G401 (cell line): ENCODE results near the gene FXYD5. TPM values are rescaled to one million over a fixed set of nuclear protein-coding genes. Genes with fewer than 3 reads are reported as not detected.

ENCODE experiments used
- total RNA-seq: library from RNA; depleted of rRNA; stranded (reverse); fragments of >200 nt; shearing (Covaris generic); gene quantifications from 2 replicates; pipeline ENCODE4 v1.2.3, GENCODE V29; 2014; rRNA removed

Gene FXYD5
- total RNA-seq, 1 experiment from 2014 or later: not detected

Other genes starting within 250 kb of the FXYD5 start
- 2.8 and 3.2 TPM in 2 replicates for gene ZNF30, start 227.8 kb upstream of the FXYD5 start, total RNA-seq
- gene ZNF792, start 190.5 kb upstream of the FXYD5 start, total RNA-seq: 2.2 and 8.3 TPM in 2 replicates
- gene GRAMD1A, start 154.4 kb upstream of the FXYD5 start, total RNA-seq: 29.9 and 42.9 TPM in 2 replicates
- 0.17 TPM in 1 of 2 replicates, not detected in the other for gene SCN1B, start 124.3 kb upstream of the FXYD5 start, total RNA-seq
- not detected in 2 replicates for gene HPN, start 113.0 kb upstream of the FXYD5 start, total RNA-seq
- not detected in 2 replicates for gene FXYD3, start 38.9 kb upstream of the FXYD5 start, total RNA-seq
- 0.06 and 0.07 TPM in 2 replicates for gene LGI4, start 19.7 kb upstream of the FXYD5 start, total RNA-seq
- not detected in 2 replicates for gene FXYD1, start 15.9 kb upstream of the FXYD5 start, total RNA-seq
- not detected in 2 replicates for gene FXYD7, start 11.5 kb upstream of the FXYD5 start, total RNA-seq
- gene FAM187B, start 74.0 kb downstream of the FXYD5 start, total RNA-seq: not detected in 2 replicates
- gene LSR, start 94.3 kb downstream of the FXYD5 start, total RNA-seq: 16.7 and 18.7 TPM in 2 replicates
- gene USF2, start 114.2 kb downstream of the FXYD5 start, total RNA-seq: 90.7 and 98.8 TPM in 2 replicates
- gene HAMP, start 127.8 kb downstream of the FXYD5 start, total RNA-seq: not detected in 2 replicates
- not detected in 2 replicates for gene MAG, start 137.4 kb downstream of the FXYD5 start, total RNA-seq
- gene CD22, start 174.5 kb downstream of the FXYD5 start, total RNA-seq: not detected in 2 replicates
- gene FFAR1, start 193.2 kb downstream of the FXYD5 start, total RNA-seq: not detected in 2 replicates
- gene FFAR3, start 203.7 kb downstream of the FXYD5 start, total RNA-seq: not detected in 2 replicates
- gene GPR42, start 216.3 kb downstream of the FXYD5 start, total RNA-seq: not detected in 2 replicates